Activated naive CD8-positive, alpha-beta T cell treated with anti-CD3 and anti-CD28 coated beads for 36 hours (primary cell): ENCODE results near the gene PKP1. TPM values are rescaled to one million over a fixed set of nuclear protein-coding genes. Genes with fewer than 3 reads are reported as not detected.

Experiments
- DNase-seq: peaks from one replicate; pipeline ENCODE4 v3.0.0; 2021
- H3K27ac Mint-ChIP-seq: one replicate; pipeline ENCODE4 v1.8.0; 2022; ENCODE audit warnings: mild to moderate bottlenecking, moderate library complexity, mixed read lengths
- H3K27me3 Mint-ChIP-seq: one replicate; pipeline ENCODE4 v1.8.0; 2022; ENCODE audit warnings: mild to moderate bottlenecking, mixed read lengths
- H3K36me3 Mint-ChIP-seq: one replicate; pipeline ENCODE4 v1.8.0; 2021; ENCODE audit warnings: mild to moderate bottlenecking, mixed read lengths
- H3K4me1 Mint-ChIP-seq: one replicate; pipeline ENCODE4 v1.8.0; 2021; ENCODE audit warnings: mixed read lengths
- H3K4me3 Mint-ChIP-seq: one replicate; pipeline ENCODE4 v1.8.0; 2022; ENCODE audit warnings: mild to moderate bottlenecking, moderate library complexity, mixed read lengths
- H3K9me3 Mint-ChIP-seq: one replicate; pipeline ENCODE4 v1.8.0; 2022; ENCODE audit warnings: mixed read lengths
- total RNA-seq, 2 experiments: library from RNA; stranded (reverse); gene quantifications; one replicate each; pipeline ENCODE4 v1.2.3, GENCODE V29; 2021

PKP1 gene
- total RNA-seq, 2 experiments from 2014 or later, result 0.04 to 0.06 TPM

GRCh38 chr1:201283836-201284553 is 689 bp downstream of the PKP1 start:
- no peak for DNase-seq
- peaks cover 51% of the 10 kb centered on the region for H3K27me3 Mint-ChIP-seq
- no peaks in the 10 kb centered on the region for H3K36me3 Mint-ChIP-seq
- H3K9me3 Mint-ChIP-seq, result no peaks in the 10 kb centered on the region
- no peak overlapping the region for H3K4me3 Mint-ChIP-seq
- peaks cover 2% of the 10 kb centered on the region for H3K4me1 Mint-ChIP-seq
- no peak overlapping the region for H3K27ac Mint-ChIP-seq

GRCh38 chr1:201284636-201285035 is 1.3 kb downstream of the PKP1 start:
- Mint-ChIP-seq H3K4me1 (peaks cover 2% of the 10 kb centered on the region), H3K36me3 (no peaks in the 10 kb centered on the region), H3K27ac (no peak overlapping the region), H3K27me3 (peaks cover 45% of the 10 kb centered on the region), H3K4me3 (no peak overlapping the region), H3K9me3 (no peaks in the 10 kb centered on the region)
- DNase-seq, result no peak

GRCh38 chr1:201285846-201286245 is 2.5 kb downstream of the PKP1 start:
- H3K4me1 Mint-ChIP-seq, result peaks cover 2% of the 10 kb centered on the region
- H3K36me3 Mint-ChIP-seq, result no peaks in the 10 kb centered on the region
- DNase-seq, result no peak
- peaks cover 43% of the 10 kb centered on the region for H3K27me3 Mint-ChIP-seq
- no peaks in the 10 kb centered on the region for H3K9me3 Mint-ChIP-seq
- no peak overlapping the region for H3K27ac Mint-ChIP-seq
- no peak overlapping the region for H3K4me3 Mint-ChIP-seq

GRCh38 chr1:201286445-201286844 is 3.1 kb downstream of the PKP1 start:
- Mint-ChIP-seq H3K27me3 (peaks cover 42% of the 10 kb centered on the region), H3K27ac (no peak overlapping the region), H3K9me3 (no peaks in the 10 kb centered on the region), H3K4me3 (no peak overlapping the region), H3K36me3 (no peaks in the 10 kb centered on the region), H3K4me1 (peaks cover 2% of the 10 kb centered on the region)
- DNase-seq, result no peak

GRCh38 chr1:201288007-201288406 is 4.7 kb downstream of the PKP1 start:
- H3K27me3 Mint-ChIP-seq, result peaks cover 26% of the 10 kb centered on the region
- H3K36me3 Mint-ChIP-seq, result no peaks in the 10 kb centered on the region
- H3K4me3 Mint-ChIP-seq, result no peak overlapping the region
- peaks cover 1% of the 10 kb centered on the region for H3K4me1 Mint-ChIP-seq
- H3K9me3 Mint-ChIP-seq, result no peaks in the 10 kb centered on the region
- DNase-seq, result no peak
- no peak overlapping the region for H3K27ac Mint-ChIP-seq

- DNase-seq, result no peak
- H3K27me3 Mint-ChIP-seq, result peaks cover 22% of the 10 kb centered on the region
- H3K4me3 Mint-ChIP-seq, result no peak overlapping the region
- H3K36me3 Mint-ChIP-seq, result no peaks in the 10 kb centered on the region
- no peaks in the 10 kb centered on the region for H3K9me3 Mint-ChIP-seq
- H3K4me1 Mint-ChIP-seq, result no peaks in the 10 kb centered on the region
- no peak overlapping the region for H3K27ac Mint-ChIP-seq
Observed at GRCh38 chr1:201288765-201289164, 5.5 kb downstream of the PKP1 start.

- Mint-ChIP-seq H3K4me3 (no peak overlapping the region), H3K4me1 (no peaks in the 10 kb centered on the region), H3K9me3 (no peaks in the 10 kb centered on the region), H3K36me3 (no peaks in the 10 kb centered on the region), H3K27ac (no peak overlapping the region), H3K27me3 (peaks cover 19% of the 10 kb centered on the region)
- no peak for DNase-seq
Observed at GRCh38 chr1:201290551-201290950, 7.2 kb downstream of the PKP1 start.

GRCh38 chr1:201291916-201292315 is 8.6 kb downstream of the PKP1 start:
- no peak for DNase-seq
- Mint-ChIP-seq H3K4me1 (no peaks in the 10 kb centered on the region), H3K27me3 (peaks cover 23% of the 10 kb centered on the region), H3K36me3 (no peaks in the 10 kb centered on the region), H3K4me3 (no peak overlapping the region), H3K27ac (no peak overlapping the region), H3K9me3 (no peaks in the 10 kb centered on the region)

- Mint-ChIP-seq H3K9me3 (no peaks in the 10 kb centered on the region), H3K36me3 (no peaks in the 10 kb centered on the region), H3K27me3 (peaks cover 16% of the 10 kb centered on the region), H3K4me1 (no peaks in the 10 kb centered on the region), H3K4me3 (no peak overlapping the region), H3K27ac (no peak overlapping the region)
- no peak for DNase-seq
Observed at GRCh38 chr1:201294876-201295275, 11.6 kb downstream of the PKP1 start.

GRCh38 chr1:201295346-201295745 is 12.0 kb downstream of the PKP1 start:
- Mint-ChIP-seq H3K4me3 (no peak overlapping the region), H3K36me3 (no peaks in the 10 kb centered on the region), H3K9me3 (no peaks in the 10 kb centered on the region), H3K27ac (no peak overlapping the region), H3K27me3 (peaks cover 16% of the 10 kb centered on the region), H3K4me1 (no peaks in the 10 kb centered on the region)
- no peak for DNase-seq

GRCh38 chr1:201295861-201296260 is 12.6 kb downstream of the PKP1 start:
- H3K36me3 Mint-ChIP-seq, result no peaks in the 10 kb centered on the region
- H3K27ac Mint-ChIP-seq, result no peak overlapping the region
- no peak overlapping the region for H3K4me3 Mint-ChIP-seq
- no peak for DNase-seq
- peaks cover 16% of the 10 kb centered on the region for H3K27me3 Mint-ChIP-seq
- H3K4me1 Mint-ChIP-seq, result no peaks in the 10 kb centered on the region
- H3K9me3 Mint-ChIP-seq, result no peaks in the 10 kb centered on the region

- H3K9me3 Mint-ChIP-seq, result no peaks in the 10 kb centered on the region
- H3K4me1 Mint-ChIP-seq, result no peaks in the 10 kb centered on the region
- peaks cover 16% of the 10 kb centered on the region for H3K27me3 Mint-ChIP-seq
- no peak for DNase-seq
- H3K36me3 Mint-ChIP-seq, result no peaks in the 10 kb centered on the region
- no peak overlapping the region for H3K4me3 Mint-ChIP-seq
- H3K27ac Mint-ChIP-seq, result no peak overlapping the region
Observed at GRCh38 chr1:201296352-201296751, 13.0 kb downstream of the PKP1 start.

- H3K4me3 Mint-ChIP-seq, result no peak overlapping the region
- no peak overlapping the region for H3K27ac Mint-ChIP-seq
- H3K36me3 Mint-ChIP-seq, result no peaks in the 10 kb centered on the region
- DNase-seq, result no peak
- H3K27me3 Mint-ChIP-seq, result peaks cover 14% of the 10 kb centered on the region
- no peaks in the 10 kb centered on the region for H3K9me3 Mint-ChIP-seq
- H3K4me1 Mint-ChIP-seq, result no peaks in the 10 kb centered on the region
Observed at GRCh38 chr1:201298396-201299381, 15.4 kb downstream of the PKP1 start.

- DNase-seq, result no peak
- Mint-ChIP-seq H3K9me3 (no peaks in the 10 kb centered on the region), H3K4me1 (no peaks in the 10 kb centered on the region), H3K27me3 (peaks cover 9% of the 10 kb centered on the region), H3K4me3 (no peak overlapping the region), H3K36me3 (no peaks in the 10 kb centered on the region), H3K27ac (no peak overlapping the region)
Observed at GRCh38 chr1:201299968-201300367, 16.7 kb downstream of the PKP1 start.

- Mint-ChIP-seq H3K4me3 (no peak overlapping the region), H3K27ac (no peak overlapping the region), H3K36me3 (no peaks in the 10 kb centered on the region)
Observed at GRCh38 chr1:201300641-201301040, 17.3 kb downstream of the PKP1 start.

More at GRCh38 chr1:201300641-201301040, 17.3 kb downstream of the PKP1 start:
- H3K27me3 Mint-ChIP-seq, result peaks cover 6% of the 10 kb centered on the region
- no peaks in the 10 kb centered on the region for H3K4me1 Mint-ChIP-seq
- no peak for DNase-seq
- H3K9me3 Mint-ChIP-seq, result no peaks in the 10 kb centered on the region
